ENCODE data around the gene EGR4.

DNA sequence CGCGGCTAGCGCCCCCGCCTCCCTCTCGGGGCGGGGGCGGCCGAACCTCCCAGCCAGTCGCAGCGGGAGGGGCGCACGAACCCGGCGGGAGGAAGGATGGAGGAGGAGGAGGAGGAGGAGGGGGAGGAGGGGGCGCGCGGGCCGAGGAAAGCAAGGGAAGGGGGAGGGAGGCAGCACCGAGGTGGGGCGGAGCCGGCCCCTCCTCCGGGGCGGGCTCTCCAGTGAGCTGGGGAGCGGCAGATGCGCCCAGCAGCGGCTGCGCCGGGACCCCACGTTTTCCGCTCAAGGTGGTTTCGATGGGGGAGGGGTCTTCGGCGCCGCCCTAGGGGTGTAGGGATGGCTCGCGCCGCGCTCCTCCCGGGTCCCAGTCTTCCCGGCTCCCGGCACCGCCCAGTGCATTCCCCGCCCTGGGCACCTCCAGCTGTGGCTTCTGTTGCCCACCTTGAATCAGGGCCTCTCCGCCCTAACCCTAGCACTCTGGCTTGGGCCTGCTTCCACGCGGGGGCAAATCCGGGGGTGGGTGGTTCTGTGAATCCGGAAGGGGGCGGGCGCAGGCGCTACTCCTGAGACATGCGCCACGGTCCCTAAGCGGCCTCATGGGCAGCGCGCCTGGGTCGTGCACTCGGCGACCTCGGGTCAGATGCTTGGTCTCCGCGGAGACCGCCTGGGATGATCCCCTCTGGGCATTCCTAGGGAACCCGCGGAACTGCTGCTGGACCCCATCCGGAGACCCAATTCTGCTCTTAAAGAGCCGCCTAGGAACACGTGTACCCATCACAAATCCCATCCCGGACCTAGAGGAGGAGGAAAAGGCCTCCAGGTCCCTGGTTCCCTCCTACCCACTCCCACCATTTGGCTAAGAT lies 8.8 kb downstream of the EGR4 start, which contains the start of gene FBXO41:
- TF ChIP-seq, protein P1, sequence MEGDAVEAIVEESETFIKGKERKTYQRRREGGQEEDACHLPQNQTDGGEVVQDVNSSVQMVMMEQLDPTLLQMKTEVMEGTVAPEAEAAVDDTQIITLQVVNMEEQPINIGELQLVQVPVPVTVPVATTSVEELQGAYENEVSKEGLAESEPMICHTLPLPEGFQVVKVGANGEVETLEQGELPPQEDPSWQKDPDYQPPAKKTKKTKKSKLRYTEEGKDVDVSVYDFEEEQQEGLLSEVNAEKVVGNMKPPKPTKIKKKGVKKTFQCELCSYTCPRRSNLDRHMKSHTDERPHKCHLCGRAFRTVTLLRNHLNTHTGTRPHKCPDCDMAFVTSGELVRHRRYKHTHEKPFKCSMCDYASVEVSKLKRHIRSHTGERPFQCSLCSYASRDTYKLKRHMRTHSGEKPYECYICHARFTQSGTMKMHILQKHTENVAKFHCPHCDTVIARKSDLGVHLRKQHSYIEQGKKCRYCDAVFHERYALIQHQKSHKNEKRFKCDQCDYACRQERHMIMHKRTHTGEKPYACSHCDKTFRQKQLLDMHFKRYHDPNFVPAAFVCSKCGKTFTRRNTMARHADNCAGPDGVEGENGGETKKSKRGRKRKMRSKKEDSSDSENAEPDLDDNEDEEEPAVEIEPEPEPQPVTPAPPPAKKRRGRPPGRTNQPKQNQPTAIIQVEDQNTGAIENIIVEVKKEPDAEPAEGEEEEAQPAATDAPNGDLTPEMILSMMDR (IDR thresholded peaks at IDR 0.05): no peak
- no peak for TF ChIP-seq POLR2A (IDR thresholded peaks at IDR 0.05)
- peak in 1 of 2 donors; percentile 21 for TF ChIP-seq POLR2AphosphoS5 (IDR thresholded peaks at IDR 0.05; ENCODE audit: insufficient read depth in 1 of 2, low read depth in 1 of 2)
